Transverse colon (tissue), 4 donors: ENCODE data around the gene DNAJA2. TPM values are rescaled to one million over a fixed set of nuclear protein-coding genes. Genes with fewer than 3 reads are reported as not detected.

ENCODE experiments used
- DNase-seq: peaks from one replicate; pipeline ENCODE4 v3.0.0-alpha.2; 2019
- H3K27ac ChIP-seq, 4 donors: fragments of 200-600 bp; sonication (generic); 2 replicates each; pipeline ENCODE4 v1.5.1; 2016 to 2018; ENCODE audit warnings: inconsistent platforms in 4 of 4
- H3K27me3 ChIP-seq: fragments of 200-600 bp; sonication (generic); 2 replicates; pipeline ENCODE4 v1.5.1; 2017; ENCODE audit warnings: inconsistent platforms
- H3K36me3 ChIP-seq, 4 donors: fragments of 200-600 bp; sonication (generic); 2 replicates each; pipeline ENCODE4 v1.5.1; 2017 to 2019; ENCODE audit warnings: inconsistent platforms in 4 of 4
- H3K4me1 ChIP-seq, 4 donors: fragments of 200-600 bp; sonication (generic); 2 replicates each; pipeline ENCODE4 v1.5.1; 2017 to 2020; ENCODE audit warnings: inconsistent platforms in 4 of 4
- H3K4me3 ChIP-seq, 4 donors: fragments of 200-600 bp; sonication (generic); 1 replicate in 1 of 4; 2 replicates in 3 of 4; pipeline versions ENCODE4 v1.5.1 to v1.6.1; 2017 to 2019; ENCODE audit warnings: inconsistent platforms in 4 of 4
- H3K9me3 ChIP-seq, 2 donors: fragments of 200-600 bp; sonication (generic); 2 replicates each; pipeline ENCODE4 v1.5.1; 2017 to 2019; ENCODE audit warnings: inconsistent platforms in 2 of 2
- CTCF ChIP-seq, 5 experiments: fragments of 200-600 bp in 3 of 5; fragments of 450-650 bp in 2 of 5; sonication (generic) in 3 of 5; IDR thresholded peaks; 1 replicate in 2 of 5; 2 replicates in 3 of 5; pipeline ENCODE4 v1.5.1; 2016 to 2017; ENCODE audit warnings: antibody characterized with exemption in 5 of 5, inconsistent platforms in 3 of 5, mild to moderate bottlenecking in 2 of 5, moderate library complexity in 1 of 5
- EP300 ChIP-seq: sonication (generic); formaldehyde crosslinking; IDR thresholded peaks from one replicate; pipeline ENCODE4 v1.6.1; 2017; ENCODE audit warnings: antibody characterized with exemption, low read depth
- POLR2A ChIP-seq: fragments of 450-650 bp; IDR thresholded peaks from one replicate; pipeline ENCODE4 v1.6.1; 2016; ENCODE audit warnings: antibody characterized with exemption, mild to moderate bottlenecking, moderate library complexity
- POLR2AphosphoS5 ChIP-seq, 3 donors: sonication (generic); formaldehyde crosslinking; IDR thresholded peaks; one replicate each; pipeline ENCODE4 v1.6.1; 2016; ENCODE audit warnings: antibody characterized with exemption in 3 of 3
- WGBS, 2 donors: methylation state at CpG; one replicate each; pipeline ENCODE4 v1.1.5; 2018; ENCODE audit warnings: low coverage in 1 of 2; 5-methylcytosine and 5-hydroxymethylcytosine counted together
- in situ Hi-C, 4 donors: fragments of 200-750 bp; cut with MboI; loops; one replicate each; pipeline versions ENCODE4 v1.15.0 to v1.15.1; 2017; ENCODE audit warnings: low sequenced_read_pairs in 3 of 4, low pct_ligation_motif_present in 1 of 4, low pct_unique_long_range_greater_than_20kb in 1 of 4
- intact Hi-C: fragments of 100-400 bp; cut with DNase I; formaldehyde crosslinking; loops from one replicate; pipeline ENCODE4 v1.15.1; 2023; ENCODE audit warnings: low total_unique reads
- total RNA-seq, 4 donors: library from RNA; depleted of rRNA; stranded (reverse); fragments of >200 nt; gene quantifications; one replicate each; pipeline ENCODE4 v1.1.0, GENCODE V29; 2016

DNAJA2 gene
- total RNA-seq, 4 donors from 2014 or later = 17.1 to 53.2 (median 39.2) TPM

- in situ Hi-C loops = no loop called here
- TF ChIP-seq POLR2AphosphoS5 (IDR thresholded peaks at IDR 0.05) (no peak), CTCF (IDR thresholded peaks at IDR 0.05) (no peak), EP300 (no peak), POLR2A (no peak)
- no peaks in the 10 kb centered on the region for H3K9me3 ChIP-seq
- no peaks in the 10 kb centered on the region for H3K4me1 ChIP-seq
- intact Hi-C loops = no loop called here
- WGBS, 2 donors = 90 to 100% methylated on average over 1 to 2 of the region's 2 CpGs
- no peak for DNase-seq
- H3K4me3 ChIP-seq = no peak overlapping the region
- no peaks in the 10 kb centered on the region for H3K27me3 ChIP-seq
- H3K36me3 ChIP-seq = no peaks in the 10 kb centered on the region
- H3K27ac ChIP-seq = no peak overlapping the region
Measured at GRCh38 chr16:46996952-46997458, 23.5 kb upstream of the DNAJA2 start.

- Histone ChIP-seq H3K9me3 (no peaks in the 10 kb centered on the region), H3K27me3 (no peaks in the 10 kb centered on the region), H3K4me1 (no peaks in the 10 kb centered on the region), H3K27ac (no peak overlapping the region), H3K36me3 (no peaks in the 10 kb centered on the region), H3K4me3 (no peak overlapping the region)
- 52% methylated on average over 1 of the region's 1 CpG; no CpG with 5 or more reads in 1 of the 2 donors for WGBS, 2 donors
- in situ Hi-C loops (no loop called here), intact Hi-C loops (no loop called here)
- TF ChIP-seq EP300 = no peak
- TF ChIP-seq POLR2AphosphoS5 (IDR thresholded peaks at IDR 0.05) = no peak
- TF ChIP-seq POLR2A = no peak
- no peak for TF ChIP-seq CTCF (IDR thresholded peaks at IDR 0.05)
- DNase-seq = no peak
Measured at GRCh38 chr16:46996391-46996790, 22.9 kb upstream of the DNAJA2 start.

GRCh38 chr16:46991729-46992704, 18.5 kb upstream of the DNAJA2 start:
- intact Hi-C loops (no loop called here), in situ Hi-C loops (no loop called here)
- H3K9me3 ChIP-seq = no peaks in the 10 kb centered on the region
- no peak overlapping the region for H3K27ac ChIP-seq
- DNase-seq = no peak
- H3K36me3 ChIP-seq = no peaks in the 10 kb centered on the region
- TF ChIP-seq EP300 = no peak
- TF ChIP-seq CTCF (IDR thresholded peaks at IDR 0.05) = no peak
- TF ChIP-seq POLR2A = no peak
- no peak for TF ChIP-seq POLR2AphosphoS5 (IDR thresholded peaks at IDR 0.05)
- no peak overlapping the region for H3K4me3 ChIP-seq
- no peaks in the 10 kb centered on the region for H3K4me1 ChIP-seq
- 92 to 100% methylated on average over 1 to 13 of the region's 16 CpGs for WGBS, 2 donors
- no peaks in the 10 kb centered on the region for H3K27me3 ChIP-seq

GRCh38 chr16:46986896-46987295, 13.4 kb upstream of the DNAJA2 start:
- H3K4me1 ChIP-seq = no peaks in the 10 kb centered on the region
- intact Hi-C loops = no loop called here
- H3K4me3 ChIP-seq = no peak overlapping the region
- no peaks in the 10 kb centered on the region for H3K27me3 ChIP-seq
- no peaks in the 10 kb centered on the region for H3K9me3 ChIP-seq
- in situ Hi-C loops = no loop called here
- no peak overlapping the region for H3K27ac ChIP-seq
- DNase-seq = no peak
- no peaks in the 10 kb centered on the region for H3K36me3 ChIP-seq
- 45 to 64% methylated on average over 3 of the region's 3 CpGs for WGBS, 2 donors
- TF ChIP-seq POLR2AphosphoS5 (IDR thresholded peaks at IDR 0.05) (no peak), CTCF (IDR thresholded peaks at IDR 0.05) (no peak), EP300 (no peak), POLR2A (no peak)
